Parathyroid adenoma (tissue), 2 donors: ENCODE measurements around the gene KCNJ6.

Source experiments
- H2AFZ ChIP-seq: fragments of 300-600 bp; sonication (generic); one replicate; pipeline ENCODE4 v1.7.0; 2017; ENCODE audit warnings: antibody characterized with exemption, mild to moderate bottlenecking
- H3K27ac ChIP-seq: fragments of 300-600 bp; sonication (generic); one replicate; pipeline ENCODE4 v1.7.0; 2017
- H3K27me3 ChIP-seq: fragments of 300-600 bp; sonication (generic); one replicate; pipeline ENCODE4 v1.7.0; 2017; ENCODE audit warnings: low read length; ENCODE audit not compliant: control insufficient read depth, insufficient read depth
- H3K36me3 ChIP-seq: fragments of 300-600 bp; sonication (generic); one replicate; pipeline ENCODE4 v1.7.0; 2017; ENCODE audit warnings: low read length; ENCODE audit not compliant: control insufficient read depth, insufficient read depth
- H3K4me1 ChIP-seq: fragments of 300-600 bp; sonication (generic); one replicate; pipeline ENCODE4 v1.7.0; 2017; ENCODE audit warnings: control low read depth
- H3K4me2 ChIP-seq: fragments of 300-600 bp; sonication (generic); one replicate; pipeline ENCODE4 v1.7.0; 2017; ENCODE audit warnings: low read length
- H3K4me3 ChIP-seq: fragments of 300-600 bp; sonication (generic); one replicate; pipeline ENCODE4 v1.7.0; 2017; ENCODE audit warnings: low read depth, low read length
- H3K79me2 ChIP-seq: fragments of 300-600 bp; sonication (generic); one replicate; pipeline ENCODE4 v1.7.0; 2017; ENCODE audit warnings: control low read depth
- H3K9ac ChIP-seq: fragments of 300-600 bp; sonication (generic); one replicate; pipeline ENCODE4 v1.7.0; 2017; ENCODE audit warnings: mild to moderate bottlenecking
- H3K9me3 ChIP-seq: fragments of 300-600 bp; sonication (generic); one replicate; pipeline ENCODE4 v1.7.0; 2017; ENCODE audit warnings: low read length; ENCODE audit not compliant: control insufficient read depth
- CTCF ChIP-seq: fragments of 300-600 bp; sonication (generic); IDR thresholded peaks from one replicate; pipeline ENCODE4 v1.7.0; 2017; ENCODE audit warnings: antibody characterized with exemption, mild to moderate bottlenecking
- donor health status: primary hyperparathyroidism.

KCNJ6 gene

GRCh38 chr21:37866027-37866426, 50.2 kb downstream of the KCNJ6 start:
- Histone ChIP-seq H2AFZ (no peak overlapping the region), H3K9me3 (no peaks in the 10 kb centered on the region), H3K79me2 (no peaks in the 10 kb centered on the region), H3K36me3 (no peaks in the 10 kb centered on the region), H3K4me2 (no peak overlapping the region), H3K4me1 (no peaks in the 10 kb centered on the region), H3K27me3 (no peaks in the 10 kb centered on the region), H3K27ac (no peak overlapping the region), H3K4me3 (no peak overlapping the region), H3K9ac (no peak overlapping the region)
- no peak for TF ChIP-seq CTCF

DNA sequence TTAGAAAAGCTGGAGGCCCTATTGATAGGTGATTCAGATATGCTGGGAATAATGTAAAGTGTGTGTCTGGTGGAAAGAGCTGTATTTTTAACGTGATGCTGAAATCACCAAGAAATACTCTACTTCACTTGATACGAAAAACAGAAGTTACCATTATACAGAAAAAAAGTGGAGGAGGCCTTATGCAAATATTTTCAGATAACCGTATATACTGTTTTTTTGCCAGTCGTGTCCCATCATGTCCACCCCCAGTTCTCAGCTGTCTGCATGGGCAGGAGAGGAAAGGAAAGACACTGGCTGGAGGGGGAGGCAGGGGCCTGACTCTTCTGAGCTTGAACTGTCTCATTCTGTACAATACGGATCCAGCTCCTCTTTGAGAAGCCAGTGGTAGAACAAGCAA, 51.1 kb downstream of the KCNJ6 start:
- no peak overlapping the region for H3K4me2 ChIP-seq
- no peaks in the 10 kb centered on the region for H3K9me3 ChIP-seq
- no peak overlapping the region for H3K9ac ChIP-seq
- H3K27me3 ChIP-seq: no peaks in the 10 kb centered on the region
- H2AFZ ChIP-seq: no peak overlapping the region
- H3K79me2 ChIP-seq: no peaks in the 10 kb centered on the region
- TF ChIP-seq CTCF: no peak
- no peaks in the 10 kb centered on the region for H3K4me1 ChIP-seq
- H3K27ac ChIP-seq: no peak overlapping the region
- no peak overlapping the region for H3K4me3 ChIP-seq
- no peaks in the 10 kb centered on the region for H3K36me3 ChIP-seq

GRCh38 chr21:37863842-37864241, 52.4 kb downstream of the KCNJ6 start:
- Histone ChIP-seq H2AFZ (no peak overlapping the region), H3K27ac (no peak overlapping the region), H3K9me3 (no peaks in the 10 kb centered on the region), H3K4me1 (no peaks in the 10 kb centered on the region), H3K36me3 (no peaks in the 10 kb centered on the region), H3K4me2 (no peak overlapping the region), H3K9ac (no peak overlapping the region), H3K79me2 (no peaks in the 10 kb centered on the region), H3K4me3 (no peak overlapping the region), H3K27me3 (no peaks in the 10 kb centered on the region)
- TF ChIP-seq CTCF: no peak

GRCh38 chr21:37862536-37862935, 53.7 kb downstream of the KCNJ6 start:
- Histone ChIP-seq H3K4me3 (no peak overlapping the region), H3K4me1 (no peaks in the 10 kb centered on the region), H3K79me2 (no peaks in the 10 kb centered on the region), H3K9me3 (no peaks in the 10 kb centered on the region), H3K9ac (no peak overlapping the region), H3K27ac (no peak overlapping the region), H3K36me3 (no peaks in the 10 kb centered on the region), H3K4me2 (no peak overlapping the region), H3K27me3 (no peaks in the 10 kb centered on the region), H2AFZ (peak overlapping the region; percentile 58)
- TF ChIP-seq CTCF: no peak

GRCh38 chr21:37861561-37861960, 54.7 kb downstream of the KCNJ6 start:
- Histone ChIP-seq H3K4me2 (no peak overlapping the region), H3K27me3 (no peaks in the 10 kb centered on the region), H3K9ac (no peak overlapping the region), H3K4me1 (no peaks in the 10 kb centered on the region), H3K9me3 (no peaks in the 10 kb centered on the region), H3K79me2 (no peaks in the 10 kb centered on the region), H3K27ac (no peak overlapping the region), H2AFZ (no peak overlapping the region), H3K4me3 (no peak overlapping the region), H3K36me3 (no peaks in the 10 kb centered on the region)
- TF ChIP-seq CTCF: no peak
